Measurements from ENCODE around the gene PDZRN3.

Gene PDZRN3

DNA sequence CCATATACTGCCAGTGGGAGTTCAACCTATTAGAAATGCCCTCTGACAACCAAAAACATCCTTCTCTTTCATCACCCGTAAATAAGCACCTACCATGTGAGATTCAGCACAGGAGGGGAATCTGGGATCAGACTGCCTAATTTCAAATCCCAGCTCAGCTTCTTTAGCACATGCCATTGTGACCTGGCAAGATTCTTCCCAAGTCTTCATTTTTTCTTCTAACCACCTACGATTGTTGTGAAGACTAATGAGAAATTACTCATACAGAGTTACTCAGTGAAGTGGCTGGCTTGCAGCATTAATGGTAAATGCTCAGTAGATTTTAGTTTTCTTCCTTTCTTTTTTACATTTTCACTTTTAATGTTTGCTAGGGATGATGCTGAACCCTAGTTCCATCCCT, 176.7 kb downstream of the PDZRN3 start:
- no peak for DNase-seq

DNA sequence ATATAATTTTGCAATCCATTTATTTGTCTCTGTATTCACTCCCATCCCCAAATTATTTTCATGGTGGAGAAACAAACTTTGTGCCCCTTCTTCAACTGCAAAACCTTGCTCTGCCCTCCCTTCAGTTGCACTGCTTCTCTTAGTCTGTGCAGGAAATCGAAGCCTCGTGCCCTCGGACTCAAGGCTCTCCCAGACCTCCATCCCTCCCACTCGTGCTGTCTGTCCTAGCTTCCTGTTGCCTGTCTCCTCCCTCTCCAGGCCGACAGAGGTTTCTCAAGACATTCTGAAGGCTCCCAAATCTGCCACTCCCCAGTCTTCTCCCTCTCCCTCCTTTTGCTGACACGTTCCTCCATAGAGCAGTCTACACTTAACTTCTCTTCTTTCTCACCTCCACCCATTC, 177.6 kb downstream of the PDZRN3 start:
- DNase-seq = no peak

DNA sequence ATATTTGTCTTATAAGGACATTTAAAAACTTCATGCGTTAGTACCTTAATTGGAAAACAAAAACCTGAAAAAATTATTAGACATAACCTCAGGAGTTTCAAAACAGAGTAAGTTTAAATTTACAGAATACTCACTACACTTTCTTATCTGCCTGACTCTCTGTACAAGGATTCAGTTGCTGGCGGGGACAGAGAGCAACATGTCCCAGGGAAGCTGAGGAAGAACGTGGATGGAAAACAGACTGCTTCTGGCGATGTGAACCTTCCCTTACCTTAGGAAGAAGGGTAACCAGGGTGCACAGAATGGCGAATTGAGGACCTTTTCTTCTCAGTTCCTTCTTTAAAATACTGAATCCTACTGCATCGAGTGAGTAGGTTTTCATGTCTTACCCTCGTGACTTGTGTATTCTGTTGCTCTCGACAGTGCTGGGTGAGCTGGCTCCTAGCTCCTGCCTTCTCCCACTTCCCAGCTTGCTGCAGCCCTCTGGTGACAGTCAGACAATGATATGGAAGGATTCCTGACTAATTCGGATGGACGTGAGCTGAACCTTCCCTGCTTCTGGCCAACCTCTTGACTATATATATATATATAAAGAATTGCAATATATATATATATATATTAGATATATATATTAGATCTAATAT, 178.2 kb downstream of the PDZRN3 start:
- no peak for DNase-seq

DNA sequence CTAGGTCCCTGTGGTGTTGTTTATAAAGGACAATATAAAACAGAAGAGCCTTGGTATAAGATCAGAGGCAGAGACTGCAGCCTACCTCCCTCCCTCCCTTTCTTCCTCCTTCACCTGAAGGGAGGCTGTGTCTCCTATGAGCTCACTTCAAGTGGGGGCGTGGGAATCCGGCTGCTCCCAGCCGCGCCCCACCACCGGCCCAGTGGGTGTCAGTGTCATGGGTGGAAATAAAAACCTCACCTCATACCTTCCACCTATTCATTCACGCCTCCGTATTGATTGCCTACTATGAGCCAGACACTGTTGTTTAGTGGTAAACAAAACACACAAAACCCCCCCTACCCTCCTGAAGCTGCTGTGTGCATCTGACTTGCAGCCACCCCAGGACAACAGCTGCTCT, 181.9 kb downstream of the PDZRN3 start:
- DNase-seq = no peak

DNA sequence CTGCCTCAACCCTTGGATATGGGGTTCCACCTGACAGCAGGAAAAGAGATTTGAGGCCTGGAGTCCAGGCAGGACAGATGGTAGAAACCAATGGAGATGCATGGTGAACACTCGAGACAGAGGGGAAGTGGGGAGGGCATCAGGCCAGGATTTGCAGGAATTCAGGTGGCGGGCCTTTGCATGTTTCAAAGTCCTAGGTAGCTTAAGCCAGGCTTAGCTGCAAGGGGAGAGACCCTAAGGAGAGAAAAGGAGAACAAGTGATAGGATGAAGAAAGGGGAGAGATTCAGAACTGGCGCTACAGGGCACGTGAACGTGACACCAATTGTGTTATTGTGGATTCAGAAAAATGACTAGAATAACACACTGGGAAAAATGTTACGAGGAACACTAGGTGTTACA, 182.6 kb downstream of the PDZRN3 start:
- no peak for DNase-seq

DNA sequence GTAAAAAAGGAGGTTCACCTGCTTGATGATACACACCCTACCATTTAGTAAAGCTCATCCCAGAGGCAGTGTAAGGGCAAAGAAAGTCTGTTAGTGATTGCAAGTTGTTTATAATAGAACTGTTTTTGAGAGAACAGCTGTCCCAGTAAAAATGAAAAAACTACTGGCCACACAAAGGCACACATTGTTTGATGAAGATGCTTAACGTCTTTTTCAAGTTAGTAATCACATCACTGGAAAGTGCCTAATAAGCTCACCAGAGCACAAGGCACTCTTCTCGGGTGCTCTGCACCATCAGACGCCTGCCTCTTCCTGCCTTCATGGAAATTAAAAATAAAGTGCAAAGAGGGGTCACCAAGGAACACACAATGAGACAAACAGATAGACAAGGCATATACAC, 186.9 kb downstream of the PDZRN3 start:
- no peak for DNase-seq

DNA sequence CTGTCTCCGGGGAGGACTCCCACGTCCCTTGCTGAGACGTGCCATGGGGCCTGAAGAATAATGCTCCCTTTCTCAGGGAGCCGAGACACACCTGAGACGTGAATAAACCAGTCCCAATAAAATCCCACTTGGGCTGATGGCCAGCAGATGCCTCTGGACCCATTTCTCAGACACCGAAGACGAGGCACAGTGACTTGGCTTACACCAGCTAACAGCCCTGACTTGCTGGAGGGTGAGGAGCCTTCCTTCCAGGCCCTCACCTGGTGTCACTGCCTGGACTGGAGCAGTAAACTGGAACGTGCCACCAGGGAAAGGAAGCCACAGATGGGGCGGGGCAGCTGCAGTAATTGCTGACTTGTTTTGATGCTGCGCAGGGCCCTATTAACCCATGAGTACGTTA, 189.7 kb downstream of the PDZRN3 start:
- no peak for DNase-seq

DNA sequence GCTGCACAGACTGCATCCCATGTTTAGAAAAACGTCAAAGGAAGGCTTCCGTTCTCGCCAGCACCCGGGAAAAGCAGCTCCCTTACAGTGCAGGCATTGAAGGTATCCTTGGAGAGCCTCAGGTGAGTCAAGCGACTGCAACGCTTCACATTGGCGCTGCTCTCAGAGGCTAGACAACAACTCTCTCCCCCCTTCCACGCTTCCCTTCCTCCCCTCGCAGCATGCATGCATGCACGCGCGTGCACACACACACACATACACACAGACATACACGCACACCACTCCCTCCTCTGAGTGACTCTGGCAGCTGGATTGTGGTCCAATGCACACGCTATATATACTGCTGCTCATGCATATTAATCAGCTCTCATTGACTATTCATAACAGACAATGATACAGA, 191.1 kb downstream of the PDZRN3 start:
- no peak for DNase-seq

DNA sequence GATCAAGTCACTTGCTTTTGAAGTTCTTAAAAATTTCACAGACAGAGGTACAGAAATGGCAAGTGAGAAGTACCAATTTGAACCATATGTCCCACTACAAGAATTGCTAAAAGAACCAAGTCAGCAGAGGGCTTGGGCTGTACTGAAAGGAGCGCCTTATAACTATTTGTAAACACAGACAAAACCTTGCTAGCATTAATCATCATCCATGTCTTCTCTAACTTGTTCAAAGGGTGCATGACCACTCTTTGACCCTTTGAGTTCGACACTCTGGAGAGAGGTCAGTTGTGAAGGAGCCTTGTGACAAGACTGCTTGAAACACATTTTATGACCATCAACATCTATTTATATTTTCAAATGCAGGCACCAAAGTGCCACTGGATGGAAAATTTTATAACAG, 191.7 kb downstream of the PDZRN3 start:
- DNase-seq = no peak

DNA sequence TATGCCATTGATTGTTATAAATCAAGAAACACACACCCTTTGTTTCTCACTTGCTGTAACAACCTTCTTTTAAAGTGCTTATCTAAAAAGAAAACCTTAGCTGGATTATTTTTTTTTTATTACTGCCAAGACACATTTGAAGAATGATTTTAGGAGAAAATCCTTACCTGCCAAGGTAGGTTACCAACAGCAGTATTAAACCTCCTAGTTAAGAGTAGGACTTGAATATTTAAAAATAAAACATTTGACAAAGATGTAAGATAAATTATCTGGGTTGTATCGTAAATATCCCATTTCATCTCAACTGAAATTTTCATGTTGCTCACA, 192.1 kb downstream of the PDZRN3 start:
- DNase-seq = no peak

DNA sequence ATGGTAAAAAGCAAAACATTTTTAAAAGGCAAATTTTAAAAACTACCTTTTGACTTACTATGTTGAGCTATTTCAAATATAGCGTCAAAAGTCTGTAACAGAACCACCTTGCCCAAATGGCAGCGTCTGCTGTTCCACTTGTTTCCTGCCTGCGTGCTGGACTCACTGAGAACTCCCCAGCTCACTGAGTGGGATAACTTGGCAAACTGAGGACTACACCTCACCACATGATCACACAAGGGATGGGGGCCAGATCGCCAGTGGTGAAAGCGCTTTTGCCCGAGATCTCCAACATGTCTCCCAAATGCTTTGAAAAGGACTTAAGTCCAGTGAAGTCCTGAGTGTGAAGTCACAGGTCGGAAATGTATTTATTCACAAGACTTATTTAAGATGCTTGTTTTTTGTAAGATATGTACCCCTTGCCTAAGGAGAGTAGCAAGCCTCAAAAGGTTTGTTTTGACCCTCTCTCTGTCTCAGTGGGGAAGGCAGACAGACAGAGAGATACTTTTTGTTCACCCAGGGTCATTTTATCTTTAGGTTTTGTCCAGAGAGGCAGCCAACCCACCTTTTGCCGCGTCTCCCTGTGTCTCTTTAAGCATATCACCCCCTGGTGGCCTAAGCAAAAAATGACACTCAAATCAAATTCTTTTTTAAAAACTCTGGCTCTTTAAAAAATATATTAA, 192.6 kb downstream of the PDZRN3 start:
- peak; percentile 48 for DNase-seq

DNA sequence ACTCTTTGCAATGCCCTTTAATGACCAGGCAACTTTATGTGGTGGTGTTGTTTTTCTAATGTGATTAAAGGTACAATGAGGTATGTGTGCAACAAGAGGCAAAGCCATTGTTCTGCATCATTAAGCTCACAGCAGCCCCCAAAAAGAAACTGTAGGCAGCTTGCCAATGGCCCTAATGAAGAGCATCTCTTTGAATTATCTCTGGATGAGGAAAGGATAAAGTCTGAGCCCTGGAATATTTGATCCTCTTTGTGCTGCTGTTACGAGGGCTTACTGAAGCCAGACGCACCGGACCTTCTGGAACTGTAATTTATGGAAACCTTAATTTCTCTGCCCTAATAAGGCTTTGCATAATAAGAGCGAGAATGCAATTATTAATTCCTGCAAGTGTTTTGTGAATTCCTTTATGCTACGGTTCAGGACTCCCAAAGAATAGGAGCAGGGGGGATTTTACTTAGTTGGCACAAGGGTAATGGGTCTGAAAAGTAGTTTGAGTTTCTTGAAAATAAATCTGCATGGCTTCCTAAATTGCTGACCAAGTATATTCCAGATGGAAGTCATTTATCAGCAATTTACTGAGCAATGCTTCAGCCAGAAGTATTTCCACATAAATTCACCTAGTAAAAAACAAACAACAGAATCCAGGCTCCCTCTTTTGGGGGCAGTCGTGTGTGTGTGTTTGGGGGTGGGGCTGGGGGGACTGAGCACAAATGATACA, 193.4 kb downstream of the PDZRN3 start:
- DNase-seq = no peak

DNA sequence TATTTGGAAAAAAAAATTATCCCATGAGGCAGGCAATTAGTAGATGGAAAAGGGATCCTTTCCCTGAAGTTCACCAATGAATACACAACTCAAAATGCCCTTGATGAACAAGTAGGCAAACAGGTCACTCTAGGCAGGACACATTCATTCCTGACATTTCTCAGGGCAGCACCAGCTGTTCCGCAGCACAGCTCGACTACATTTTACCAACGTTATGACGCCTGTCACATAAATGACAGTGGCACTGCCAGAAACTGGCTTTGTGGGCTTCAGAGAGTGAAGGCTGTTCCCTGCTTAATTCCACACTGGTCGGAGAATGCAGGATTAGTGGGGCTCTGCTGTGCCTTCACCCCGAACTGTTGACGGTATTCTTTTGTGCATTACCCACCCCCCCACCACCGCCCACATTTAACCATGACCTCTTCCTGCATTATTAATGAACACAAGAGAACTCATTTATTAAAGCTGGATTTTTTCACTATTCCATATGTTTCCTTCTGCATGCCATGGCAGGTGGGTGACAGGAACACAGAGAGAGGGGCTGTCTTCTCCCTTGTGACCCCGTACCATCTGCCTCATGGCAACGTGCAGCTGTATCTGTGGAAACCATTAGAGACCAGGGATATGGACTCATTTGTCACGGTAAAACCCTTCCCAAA, 197.6 kb downstream of the PDZRN3 start:
- DNase-seq = no peak

DNA sequence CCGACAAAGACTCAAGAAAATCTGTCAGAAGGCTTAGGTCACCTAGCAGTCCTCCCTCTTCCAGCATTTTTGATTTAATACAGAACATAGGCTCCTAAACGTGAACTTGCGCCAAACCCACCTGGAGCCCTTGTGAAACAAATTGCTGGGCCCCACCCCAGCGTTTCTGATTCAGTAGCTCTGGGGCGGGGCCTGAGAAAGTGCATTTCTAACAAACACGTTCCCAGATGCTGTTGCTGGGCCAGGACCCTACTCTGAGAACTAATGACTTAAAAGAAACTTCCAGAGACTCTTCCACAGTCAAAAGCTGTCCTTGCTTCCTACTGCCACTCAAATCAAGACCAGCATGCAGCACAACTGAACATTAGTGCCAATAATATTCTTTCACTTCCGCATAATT, 198.1 kb downstream of the PDZRN3 start:
- no peak for DNase-seq

DNA sequence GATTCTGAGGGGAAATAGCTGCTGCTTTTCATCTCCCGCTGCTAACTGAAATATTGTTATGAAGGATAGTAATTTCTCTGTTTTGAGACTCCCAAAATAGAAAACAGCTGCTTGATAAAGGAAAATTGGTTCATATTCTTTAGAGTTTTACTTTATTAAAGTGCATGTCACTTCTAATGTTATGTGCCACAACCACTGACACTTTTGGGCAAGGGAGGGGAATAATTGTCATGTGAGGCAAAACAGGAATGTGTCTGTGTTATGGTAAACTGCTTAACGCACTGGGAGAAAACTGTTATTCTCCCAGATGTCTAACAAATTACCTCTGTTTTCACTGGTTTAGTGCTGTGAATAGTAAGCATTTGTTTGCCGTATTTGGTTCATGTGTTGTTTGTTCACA, 201.6 kb downstream of the PDZRN3 start:
- no peak for DNase-seq

DNA sequence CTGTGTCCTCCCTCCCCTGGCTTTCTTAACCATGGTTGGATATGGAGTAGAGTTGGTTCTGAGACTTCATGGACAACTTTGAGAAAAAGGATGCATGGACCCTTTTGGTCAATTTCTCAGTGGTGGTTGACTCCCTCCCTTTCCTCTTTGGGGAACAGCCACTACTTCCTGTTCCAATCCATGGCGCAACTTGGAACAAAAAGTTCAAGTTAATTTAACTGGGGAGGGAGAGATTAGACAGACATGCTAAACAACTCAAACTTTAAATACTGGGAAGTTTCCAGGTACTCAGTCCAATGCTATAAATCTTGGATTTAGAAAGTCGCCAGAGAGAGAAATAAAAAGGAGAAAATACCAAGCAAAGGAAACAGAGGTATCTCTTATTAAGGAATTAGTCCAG, 202.2 kb downstream of the PDZRN3 start:
- DNase-seq = no peak

DNA sequence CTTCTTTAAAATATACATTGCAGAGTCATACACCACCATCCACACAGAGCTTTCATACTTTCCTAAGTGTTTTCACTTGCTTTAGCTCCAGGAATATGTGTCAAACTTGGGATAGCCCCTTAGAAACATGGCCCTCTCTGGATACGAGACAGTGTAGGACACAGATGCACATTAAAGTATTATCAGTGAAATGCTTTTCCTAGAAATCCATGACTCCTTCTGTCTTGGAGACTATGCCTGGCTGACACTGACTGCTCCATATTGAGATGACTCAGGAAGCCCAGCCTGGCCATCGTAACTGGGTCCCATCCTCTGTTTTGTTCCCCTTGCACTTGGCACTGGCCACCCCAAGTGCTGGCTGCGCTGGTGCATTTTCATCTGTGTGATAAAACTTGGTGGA, 204.8 kb downstream of the PDZRN3 start:
- no peak for DNase-seq

DNA sequence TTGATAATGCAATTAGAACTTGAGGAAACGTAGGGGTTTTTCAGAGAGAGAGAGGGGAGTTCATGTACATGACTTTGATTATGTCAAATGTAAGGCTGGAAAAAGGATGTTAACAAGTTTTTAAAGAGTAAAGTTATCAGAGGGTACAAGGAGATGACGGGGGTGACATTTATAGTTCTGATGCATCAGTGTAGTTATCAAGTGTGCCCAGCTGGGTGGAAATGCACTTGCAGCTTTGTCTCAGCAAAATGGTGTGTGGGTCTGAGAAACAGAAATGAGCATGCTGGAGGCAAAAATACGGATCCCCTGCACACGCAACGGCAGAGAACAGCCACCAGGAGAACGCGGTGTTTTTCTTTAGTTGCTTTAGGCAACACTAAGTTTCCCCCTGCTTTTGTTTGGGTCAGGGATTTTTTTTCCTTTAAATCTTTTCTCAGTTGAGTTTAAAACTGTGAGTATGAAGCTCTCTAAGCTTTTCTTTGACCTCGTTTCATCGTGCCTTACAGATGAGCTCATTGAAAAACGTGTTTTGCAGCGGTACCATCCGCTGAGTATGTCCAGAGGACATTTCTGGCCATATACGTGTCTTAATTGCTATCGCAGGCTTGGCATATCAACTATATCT, 205.4 kb downstream of the PDZRN3 start:
- no peak for DNase-seq

DNA sequence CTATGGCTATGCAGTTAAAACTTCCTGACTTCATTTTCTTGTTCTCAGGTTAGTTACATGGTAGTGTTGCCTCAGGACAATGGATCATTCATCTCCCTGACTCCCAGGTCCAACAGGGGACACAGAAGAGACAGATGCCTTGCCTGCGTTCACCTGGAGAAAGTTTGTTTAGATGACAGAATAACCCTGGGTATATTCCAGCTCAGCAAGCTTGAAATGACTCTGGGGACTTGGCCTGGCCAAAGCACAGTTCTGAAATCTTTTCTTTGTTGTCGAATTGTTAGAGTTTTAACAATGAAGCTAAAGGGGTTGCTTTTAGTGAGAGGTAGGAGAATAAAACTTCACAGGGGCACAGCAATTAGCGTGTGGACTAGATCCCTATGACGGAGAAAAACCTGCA, 206.1 kb downstream of the PDZRN3 start:
- no peak for DNase-seq

DNA sequence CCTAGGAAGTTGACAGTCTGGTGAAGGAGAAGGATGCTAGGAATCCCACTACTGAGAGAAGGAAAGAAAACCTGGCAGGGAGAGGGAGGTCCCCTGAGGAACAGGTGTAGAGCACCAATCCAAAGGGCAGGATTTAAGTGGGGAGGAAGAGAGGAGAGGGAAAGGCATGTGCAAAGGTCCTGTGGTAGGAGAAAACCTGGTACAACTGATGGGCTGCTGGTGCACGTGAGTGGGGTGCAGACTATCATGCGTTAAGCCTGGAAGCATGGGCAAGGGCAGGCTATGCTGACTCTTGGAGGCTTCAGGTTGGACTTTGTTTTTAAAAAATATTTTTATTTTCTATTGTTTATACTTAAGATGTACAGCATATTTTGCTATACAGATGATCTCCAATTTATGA, 209.6 kb downstream of the PDZRN3 start:
- no peak for DNase-seq

DNA sequence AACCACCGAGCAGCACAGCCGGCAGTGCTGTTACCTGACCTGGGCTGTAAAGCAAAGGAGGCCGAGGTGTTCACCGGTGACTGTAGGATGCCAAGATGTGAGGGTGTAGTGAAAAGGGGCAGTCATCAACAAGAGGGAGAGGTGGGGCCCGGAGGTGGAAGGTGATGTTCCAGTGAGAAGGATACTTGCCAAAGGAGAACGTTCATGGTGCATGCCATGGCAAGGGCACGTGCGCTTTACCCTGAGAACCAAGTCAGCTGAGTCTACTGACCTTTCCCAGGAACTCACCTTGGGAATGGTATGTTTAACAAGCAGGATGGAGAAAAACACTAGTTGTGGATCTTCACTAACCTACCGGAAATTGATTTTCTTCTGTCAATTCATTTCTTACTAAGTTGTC, 211.1 kb downstream of the PDZRN3 start:
- no peak for DNase-seq

DNA sequence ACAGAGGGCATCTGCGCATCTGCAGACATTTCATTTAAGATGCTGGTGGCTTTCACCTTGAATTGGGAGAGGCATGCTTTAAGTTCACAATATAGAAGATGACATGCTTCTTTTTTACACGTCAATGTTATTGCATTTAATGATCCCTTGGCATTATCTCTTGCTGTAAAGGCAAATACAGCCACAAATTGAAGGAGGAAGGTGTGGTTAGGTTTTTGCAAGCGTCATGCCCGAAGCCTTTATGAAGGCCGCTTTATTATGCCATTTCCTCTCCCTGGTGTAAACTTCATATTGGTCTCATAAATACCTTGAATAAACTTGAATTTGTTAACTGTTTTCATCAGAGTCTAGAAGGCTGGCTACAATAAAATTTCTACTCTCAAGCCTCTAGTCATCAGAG, 212.7 kb downstream of the PDZRN3 start:
- DNase-seq = no peak

DNA sequence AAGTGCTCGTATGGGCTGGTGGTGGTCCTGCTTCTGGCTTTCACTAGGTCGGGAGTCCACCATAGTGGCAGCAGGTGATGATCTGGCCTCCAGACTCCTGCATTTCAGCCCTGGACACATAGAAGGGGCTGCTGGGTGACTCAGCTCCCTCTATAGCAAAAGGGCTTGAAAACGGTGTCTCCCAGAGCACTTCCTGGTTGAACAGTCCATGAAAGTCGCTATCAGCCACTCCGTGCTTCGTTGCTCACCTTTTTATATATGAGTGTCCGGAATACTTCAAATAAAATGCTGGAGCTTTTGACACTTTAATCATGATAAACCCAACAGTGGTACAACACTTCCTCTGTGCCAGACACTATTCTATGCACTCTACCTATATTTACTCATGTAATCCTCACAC, 213.2 kb downstream of the PDZRN3 start:
- no peak for DNase-seq
